Right renal cortex interstitium (tissue), 3 donors: ENCODE data around the gene ZNF148. TPM values are rescaled to one million over a fixed set of nuclear protein-coding genes. Genes with fewer than 3 reads are reported as not detected.

Experiments used
- DNase-seq, 3 donors: peaks; one replicate each; pipeline ENCODE4 v3.0.0-alpha.2; 2013; ENCODE audit warnings: low read depth in 3 of 3, low spot score in 2 of 3
- polyA plus RNA-seq, 3 donors: library from polyadenylated mRNA; unstranded; fragments of 120-200 nt; gene quantifications; one replicate each; pipeline ENCODE4 v1.2.1, GENCODE V29; 2013; ENCODE audit not compliant: insufficient read length in 3 of 3

The ZNF148 gene
- polyA plus RNA-seq, 3 donors, result 48.4 to 56.4 (median 51.9) TPM

GRCh38 chr3:125232401-125232800, 142.7 kb downstream of the ZNF148 start:
- DNase-seq, result no peak

- DNase-seq, result no peak
Observed at GRCh38 chr3:125231895-125232294, 143.2 kb downstream of the ZNF148 start.

- DNase-seq, result no peak
Observed at GRCh38 chr3:125229707-125230106, 145.4 kb downstream of the ZNF148 start.

- no peak for DNase-seq
Observed at GRCh38 chr3:125229168-125229567, 146.0 kb downstream of the ZNF148 start.

- no peak for DNase-seq
Observed at GRCh38 chr3:125221831-125222230, 153.3 kb downstream of the ZNF148 start.

GRCh38 chr3:125220727-125221429, 154.2 kb downstream of the ZNF148 start:
- DNase-seq, result no peak

- no peak for DNase-seq
Observed at GRCh38 chr3:125220183-125220582, 154.9 kb downstream of the ZNF148 start.

- no peak for DNase-seq
Observed at GRCh38 chr3:125219261-125219701, 155.8 kb downstream of the ZNF148 start.

GRCh38 chr3:125214738-125215137, 160.4 kb downstream of the ZNF148 start:
- no peak for DNase-seq

GRCh38 chr3:125213946-125214542, 161.1 kb downstream of the ZNF148 start:
- no peak for DNase-seq

GRCh38 chr3:125213364-125213755, 161.8 kb downstream of the ZNF148 start:
- no peak for DNase-seq

GRCh38 chr3:125212509-125213363, 162.4 kb downstream of the ZNF148 start, which contains the start of gene SLC12A8:
SLC12A8 (minus strand) TSS chr3:125212748; CDS start chr3:125211349, 1,399 bp downstream.
- DNase-seq, result no peak

GRCh38 chr3:125212091-125212508, 163.0 kb downstream of the ZNF148 start:
- no peak for DNase-seq

GRCh38 chr3:125211523-125212090, 163.5 kb downstream of the ZNF148 start:
- no peak for DNase-seq

GRCh38 chr3:125207949-125208568, 167.1 kb downstream of the ZNF148 start:
- DNase-seq, result no peak

GRCh38 chr3:125207507-125207906, 167.6 kb downstream of the ZNF148 start:
- no peak for DNase-seq

GRCh38 chr3:125206934-125207333, 168.2 kb downstream of the ZNF148 start:
- DNase-seq, result no peak

GRCh38 chr3:125203731-125204130, 171.4 kb downstream of the ZNF148 start:
- DNase-seq, result no peak

GRCh38 chr3:125202197-125202596, 172.9 kb downstream of the ZNF148 start:
- DNase-seq, result no peak

GRCh38 chr3:125200731-125201139, 174.4 kb downstream of the ZNF148 start:
- no peak for DNase-seq
